Left ventricle myocardium inferior (tissue), 1 donor: Measurements from ENCODE around the gene IGLL1. TPM values are rescaled to one million over a fixed set of nuclear protein-coding genes. Genes with fewer than 3 reads are reported as not detected.
"Not testable (repeated sequence)": the region's sequence is repeated elsewhere in the genome, so short reads cannot be mapped to it uniquely, and the experiment has no call there.

ENCODE experiments used
- DNase-seq: peaks from one replicate; pipeline ENCODE4 v3.0.0-alpha.2; 2020
- H3K27ac ChIP-seq: fragments of 200-600 bp; replicated peaks from 2 replicates; pipeline ENCODE4 v1.8.0; 2021
- H3K27me3 ChIP-seq: fragments of 200-600 bp; 2 replicates; pipeline ENCODE4 v1.8.0; 2021; ENCODE audit warnings: low read depth
- H3K36me3 ChIP-seq: fragments of 200-600 bp; 2 replicates; pipeline ENCODE4 v1.8.0; 2021
- H3K4me1 ChIP-seq: fragments of 200-600 bp; 2 replicates; pipeline ENCODE4 v1.8.0; 2021
- H3K4me3 ChIP-seq: fragments of 200-600 bp; 2 replicates; pipeline ENCODE4 v1.8.0; 2021; ENCODE audit warnings: mild to moderate bottlenecking, moderate library complexity
- H3K9me3 ChIP-seq: fragments of 200-600 bp; replicated peaks from 2 replicates; pipeline ENCODE4 v1.8.0; 2021
- intact Hi-C: fragments of 100-400 bp; cut with micrococcal nuclease; formaldehyde crosslinking; loops from one replicate; pipeline ENCODE4 v1.11.0; 2022
- total RNA-seq: library from RNA; stranded (reverse); fragmentation: NEBNext Ultra II Directional; extraction: Animal tissue kit (Norgen Biotek cat#: 25700); gene quantifications from one replicate; pipeline ENCODE4 v1.2.1, GENCODE V29; 2021
- TF ChIP-seq, protein P1 (sequence below): fragments of 200-600 bp; IDR thresholded peaks from 2 replicates; pipeline ENCODE4 v1.8.0; 2021; ENCODE audit warnings: antibody characterized with exemption, mild to moderate bottlenecking, borderline replicate concordance
- donor health status: DM: no; HTN: yes; CAD: no; lungs with severe emphysema.

Gene IGLL1
- total RNA-seq, 1 donor from 2014 or later, result not detected

DNA sequence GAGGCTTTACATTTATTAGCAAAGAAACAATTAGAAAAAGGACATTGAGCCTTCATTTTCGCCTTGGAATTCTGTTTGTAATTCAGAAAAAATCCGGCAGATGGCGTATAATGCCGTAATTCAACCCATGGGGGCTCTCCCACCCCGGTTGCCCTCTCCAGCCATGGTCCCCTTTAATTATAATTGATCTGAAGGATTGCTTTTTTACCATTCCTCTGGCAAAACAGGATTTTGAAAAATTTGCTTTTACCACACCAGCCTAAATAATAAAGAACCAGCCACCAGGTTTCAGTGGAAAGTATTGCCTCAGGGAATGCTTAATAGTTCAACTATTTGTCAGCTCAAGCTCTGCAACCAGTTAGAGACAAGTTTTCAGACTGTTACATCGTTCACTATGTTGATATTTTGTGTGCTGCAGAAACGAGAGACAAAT is 38.2 kb downstream of the IGLL1 start:
- H3K9me3 ChIP-seq, DNase-seq, intact Hi-C loops, H3K4me3 ChIP-seq, H3K36me3 ChIP-seq, H3K27ac ChIP-seq, H3K27me3 ChIP-seq, H3K4me1 ChIP-seq: not testable (repeated sequence)
- TF ChIP-seq, protein P1, sequence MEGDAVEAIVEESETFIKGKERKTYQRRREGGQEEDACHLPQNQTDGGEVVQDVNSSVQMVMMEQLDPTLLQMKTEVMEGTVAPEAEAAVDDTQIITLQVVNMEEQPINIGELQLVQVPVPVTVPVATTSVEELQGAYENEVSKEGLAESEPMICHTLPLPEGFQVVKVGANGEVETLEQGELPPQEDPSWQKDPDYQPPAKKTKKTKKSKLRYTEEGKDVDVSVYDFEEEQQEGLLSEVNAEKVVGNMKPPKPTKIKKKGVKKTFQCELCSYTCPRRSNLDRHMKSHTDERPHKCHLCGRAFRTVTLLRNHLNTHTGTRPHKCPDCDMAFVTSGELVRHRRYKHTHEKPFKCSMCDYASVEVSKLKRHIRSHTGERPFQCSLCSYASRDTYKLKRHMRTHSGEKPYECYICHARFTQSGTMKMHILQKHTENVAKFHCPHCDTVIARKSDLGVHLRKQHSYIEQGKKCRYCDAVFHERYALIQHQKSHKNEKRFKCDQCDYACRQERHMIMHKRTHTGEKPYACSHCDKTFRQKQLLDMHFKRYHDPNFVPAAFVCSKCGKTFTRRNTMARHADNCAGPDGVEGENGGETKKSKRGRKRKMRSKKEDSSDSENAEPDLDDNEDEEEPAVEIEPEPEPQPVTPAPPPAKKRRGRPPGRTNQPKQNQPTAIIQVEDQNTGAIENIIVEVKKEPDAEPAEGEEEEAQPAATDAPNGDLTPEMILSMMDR, result peak; percentile 66

DNA sequence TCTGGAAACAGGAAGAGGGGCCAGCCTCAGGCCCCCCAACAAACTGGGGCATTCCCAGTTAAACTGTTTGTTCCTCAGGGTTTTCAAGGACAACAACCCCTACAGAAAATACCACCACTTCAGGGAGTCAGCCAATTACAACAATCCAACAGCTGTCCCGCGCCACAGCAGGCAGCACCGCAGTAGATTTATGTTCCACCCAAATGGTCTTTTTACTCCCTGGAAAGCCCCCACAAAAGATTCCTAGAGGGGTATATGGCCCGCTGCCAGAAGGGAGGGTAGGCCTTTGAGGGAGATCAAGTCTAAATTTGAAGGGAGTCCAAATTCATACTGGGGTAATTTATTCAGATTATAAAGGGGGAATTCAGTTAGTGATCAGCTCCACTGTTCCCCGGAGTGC is 39.3 kb downstream of the IGLL1 start:
- H3K27ac ChIP-seq, intact Hi-C loops, DNase-seq, H3K4me3 ChIP-seq, H3K9me3 ChIP-seq, H3K4me1 ChIP-seq, H3K27me3 ChIP-seq, H3K36me3 ChIP-seq: not testable (repeated sequence)

DNA sequence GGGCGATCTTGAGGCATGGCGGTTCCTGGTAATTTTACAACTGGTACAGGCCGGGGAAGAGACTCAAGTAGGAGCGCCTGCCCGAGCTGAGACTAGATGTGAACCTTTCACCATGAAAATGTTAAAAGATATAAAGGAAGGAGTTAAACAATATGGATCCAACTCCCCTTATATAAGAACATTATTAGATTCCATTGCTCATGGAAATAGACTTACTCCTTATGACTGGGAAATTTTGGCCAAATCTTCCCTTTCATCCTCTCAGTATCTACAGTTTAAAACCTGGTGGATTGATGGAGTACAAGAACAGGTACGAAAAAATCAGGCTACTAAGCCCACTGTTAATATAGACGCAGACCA is 40.3 kb downstream of the IGLL1 start:
- H3K27ac ChIP-seq, H3K9me3 ChIP-seq, DNase-seq, H3K27me3 ChIP-seq, H3K36me3 ChIP-seq, H3K4me3 ChIP-seq, intact Hi-C loops, H3K4me1 ChIP-seq: not testable (repeated sequence)

DNA sequence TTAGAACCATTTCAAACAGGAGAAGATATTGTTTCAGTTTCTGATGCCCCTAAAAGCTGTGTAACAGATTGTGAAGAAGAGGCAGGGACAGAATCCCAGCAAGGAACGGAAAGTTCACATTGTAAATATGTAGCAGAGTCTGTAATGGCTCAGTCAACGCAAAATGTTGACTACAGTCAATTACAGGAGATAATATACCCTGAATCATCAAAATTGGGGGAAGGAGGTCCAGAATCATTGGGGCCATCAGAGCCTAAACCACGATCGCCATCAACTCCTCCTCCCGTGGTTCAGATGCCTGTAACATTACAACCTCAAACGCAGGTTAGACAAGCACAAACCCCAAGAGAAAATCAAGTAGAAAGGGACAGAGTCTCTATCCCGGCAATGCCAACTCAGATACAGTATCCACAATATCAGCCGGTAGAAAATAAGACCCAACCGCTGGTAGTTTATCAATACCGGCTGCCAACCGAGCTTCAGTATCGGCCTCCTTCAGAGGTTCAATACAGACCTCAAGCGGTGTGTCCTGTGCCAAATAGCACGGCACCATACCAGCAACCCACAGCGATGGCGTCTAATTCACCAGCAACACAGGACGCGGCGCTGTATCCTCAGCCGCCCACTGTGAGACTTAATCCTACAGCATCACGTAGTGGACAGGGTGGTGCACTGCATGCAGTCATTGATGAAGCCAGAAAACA is 40.8 kb downstream of the IGLL1 start:
- Histone ChIP-seq H3K36me3 (no peaks in the 10 kb centered on the region), H3K27ac (no peak overlapping the region), H3K4me1 (peaks cover 6% of the 10 kb centered on the region), H3K27me3 (peaks cover 3% of the 10 kb centered on the region), H3K4me3 (peak overlapping the region; percentile 24), H3K9me3 (no peaks in the 10 kb centered on the region)
- DNase-seq, result peak; percentile 74
- intact Hi-C loops, result no loop called here
- TF ChIP-seq, protein P1, result peak; percentile 87

DNA sequence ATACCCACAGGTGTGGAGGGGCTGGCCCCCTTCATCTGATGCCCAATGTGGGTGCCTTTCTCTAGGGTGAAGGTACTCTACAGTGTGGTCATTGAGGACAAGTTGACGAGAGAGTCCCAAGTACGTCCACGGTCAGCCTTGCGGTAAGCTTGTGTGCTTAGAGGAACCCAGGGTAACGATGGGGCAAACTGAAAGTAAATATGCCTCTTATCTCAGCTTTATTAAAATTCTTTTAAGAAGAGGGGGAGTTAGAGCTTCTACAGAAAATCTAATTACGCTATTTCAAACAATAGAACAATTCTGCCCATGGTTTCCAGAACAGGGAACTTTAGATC is 41.4 kb downstream of the IGLL1 start:
- intact Hi-C loops, DNase-seq, H3K27ac ChIP-seq, H3K27me3 ChIP-seq, H3K9me3 ChIP-seq, H3K36me3 ChIP-seq, H3K4me3 ChIP-seq, H3K4me1 ChIP-seq: not testable (repeated sequence)

DNA sequence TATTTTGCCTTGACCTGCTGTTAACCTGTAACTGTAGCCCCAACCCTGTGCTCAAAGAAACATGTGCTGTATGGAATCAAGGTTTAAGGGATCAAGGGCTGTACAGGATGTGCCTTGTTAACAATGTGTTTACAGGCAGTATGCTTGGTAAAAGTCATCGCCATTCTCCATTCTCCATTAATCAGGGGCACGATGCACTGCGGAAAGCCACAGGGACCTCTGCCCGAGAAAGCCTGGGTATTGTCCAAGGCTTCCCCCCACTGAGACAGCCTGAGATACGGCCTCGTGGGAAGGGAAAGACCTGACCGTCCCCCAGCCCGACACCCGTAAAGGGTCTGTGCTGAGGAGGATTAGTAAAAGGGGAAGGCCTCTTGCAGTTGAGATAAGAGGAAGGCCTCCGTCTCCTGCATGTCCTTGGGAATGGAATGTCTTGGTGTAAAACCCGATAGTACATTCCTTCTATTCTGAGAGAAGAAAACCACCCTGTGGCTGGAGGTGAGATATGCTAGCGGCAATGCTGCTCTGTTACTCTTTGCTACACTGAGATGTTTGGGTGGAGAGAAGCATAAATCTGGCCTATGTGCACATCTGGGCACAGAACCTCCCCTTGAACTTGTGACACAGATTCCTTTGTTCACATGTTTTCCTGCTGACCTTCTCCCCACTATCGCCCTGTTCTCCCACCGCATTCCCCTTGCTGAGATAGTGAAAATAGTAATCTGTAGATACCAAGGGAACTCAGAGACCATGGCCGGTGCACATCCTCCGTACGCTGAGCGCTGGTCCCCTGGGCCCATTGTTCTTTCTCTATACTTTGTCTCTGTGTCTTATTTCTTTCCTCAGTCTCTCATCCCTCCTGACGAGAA is 42.0 kb downstream of the IGLL1 start:
- DNase-seq, H3K27ac ChIP-seq, H3K4me3 ChIP-seq, H3K27me3 ChIP-seq, H3K36me3 ChIP-seq, intact Hi-C loops, H3K9me3 ChIP-seq: not testable (repeated sequence)
- peaks cover 11% of the 10 kb centered on the region for H3K4me1 ChIP-seq

DNA sequence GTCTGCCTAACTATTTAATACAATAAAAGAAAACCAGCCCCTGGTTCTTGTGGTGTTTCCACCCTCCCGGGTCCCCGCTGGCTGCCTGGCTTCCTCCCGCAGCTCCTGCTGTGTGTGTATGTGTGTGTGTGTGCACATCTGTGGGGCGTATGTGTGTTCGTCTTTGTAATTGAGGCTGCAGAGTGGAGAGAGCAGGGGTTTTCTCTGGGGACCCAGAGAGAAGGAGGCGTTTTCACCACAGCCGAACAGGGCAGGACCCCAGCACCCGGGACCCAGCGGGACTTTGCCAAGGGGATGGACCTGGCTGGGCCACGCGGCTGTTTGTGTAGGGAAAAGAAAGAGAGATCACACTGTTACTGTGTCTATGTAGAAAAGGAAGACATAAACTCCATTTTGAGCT is 42.7 kb downstream of the IGLL1 start:
- Histone ChIP-seq H3K27ac (no peak overlapping the region), H3K9me3 (no peaks in the 10 kb centered on the region), H3K4me1 (peaks cover 11% of the 10 kb centered on the region), H3K36me3 (no peaks in the 10 kb centered on the region), H3K27me3 (peaks cover 3% of the 10 kb centered on the region), H3K4me3 (no peak overlapping the region)
- intact Hi-C loops, result no loop called here
- no peak for DNase-seq
- TF ChIP-seq, protein P1, result no peak
